Kidney capillary endothelial cell (primary cell): ENCODE results near the gene MIPOL1.
"Not testable (repeated sequence)": the region's sequence is repeated elsewhere in the genome, so short reads cannot be mapped to it uniquely, and the experiment has no call there.

Experiments
- DNase-seq: peaks from one replicate; pipeline ENCODE4 v3.0.0-alpha.2; 2018; ENCODE audit warnings: low spot score

The MIPOL1 gene

GRCh38 chr14:37401093-37401492 lies 203.4 kb downstream of the MIPOL1 start:
- DNase-seq: no peak

GRCh38 chr14:37403626-37404025 lies 205.9 kb downstream of the MIPOL1 start:
- DNase-seq: no peak

GRCh38 chr14:37406095-37406494 lies 208.4 kb downstream of the MIPOL1 start:
- DNase-seq: no peak

- DNase-seq: no peak
Measured at GRCh38 chr14:37411079-37411735, 213.5 kb downstream of the MIPOL1 start.

GRCh38 chr14:37413050-37413449 lies 215.3 kb downstream of the MIPOL1 start:
- DNase-seq: no peak

GRCh38 chr14:37413504-37414003 lies 215.8 kb downstream of the MIPOL1 start:
- DNase-seq: no peak

- DNase-seq: no peak
Measured at GRCh38 chr14:37416264-37416663, 218.5 kb downstream of the MIPOL1 start.

- no peak for DNase-seq
Measured at GRCh38 chr14:37417151-37417550, 219.4 kb downstream of the MIPOL1 start.

- no peak for DNase-seq
Measured at GRCh38 chr14:37417833-37418232, 220.1 kb downstream of the MIPOL1 start.

- DNase-seq: no peak
Measured at GRCh38 chr14:37420622-37421021, 222.9 kb downstream of the MIPOL1 start.

GRCh38 chr14:37422319-37422718 lies 224.6 kb downstream of the MIPOL1 start:
- no peak for DNase-seq

GRCh38 chr14:37422748-37423147 lies 225.0 kb downstream of the MIPOL1 start:
- no peak for DNase-seq

- DNase-seq: no peak
Measured at GRCh38 chr14:37428954-37429353, 231.2 kb downstream of the MIPOL1 start.

GRCh38 chr14:37429618-37430017 lies 231.9 kb downstream of the MIPOL1 start:
- no peak for DNase-seq

GRCh38 chr14:37434867-37435266 lies 237.1 kb downstream of the MIPOL1 start:
- no peak for DNase-seq

GRCh38 chr14:37436519-37436918 lies 238.8 kb downstream of the MIPOL1 start:
- DNase-seq: no peak

GRCh38 chr14:37437490-37437889 lies 239.8 kb downstream of the MIPOL1 start:
- no peak for DNase-seq

- DNase-seq: no peak
Measured at GRCh38 chr14:37438444-37438843, 240.7 kb downstream of the MIPOL1 start.

GRCh38 chr14:37443461-37443860 lies 245.7 kb downstream of the MIPOL1 start:
- DNase-seq: no peak

- DNase-seq: no peak
Measured at GRCh38 chr14:37447883-37448391, 250.2 kb downstream of the MIPOL1 start.

GRCh38 chr14:37452323-37452722 lies 254.6 kb downstream of the MIPOL1 start:
- DNase-seq: no peak

GRCh38 chr14:37453985-37454384 lies 256.2 kb downstream of the MIPOL1 start:
- no peak for DNase-seq

GRCh38 chr14:37457334-37457733 lies 259.6 kb downstream of the MIPOL1 start:
- no peak for DNase-seq

GRCh38 chr14:37462426-37462825 lies 264.7 kb downstream of the MIPOL1 start:
- not testable (repeated sequence) for DNase-seq
